Lower leg skin (tissue), 3 donors: ENCODE data around the gene NIFK.

Experiments used
- POLR2A ChIP-seq, 2 donors: fragments of 450-650 bp; IDR thresholded peaks; one replicate each; pipeline ENCODE4 v1.6.1; 2016 to 2017; ENCODE audit warnings: antibody characterized with exemption in 2 of 2, mild to moderate bottlenecking in 1 of 2, moderate library complexity in 1 of 2
- TF ChIP-seq, protein P1 (sequence below), 3 donors: fragments of 450-650 bp; IDR thresholded peaks; one replicate each; pipeline ENCODE4 v1.5.1; 2016; ENCODE audit warnings: antibody characterized with exemption in 3 of 3, mild to moderate bottlenecking in 3 of 3, moderate library complexity in 2 of 3

DNA sequence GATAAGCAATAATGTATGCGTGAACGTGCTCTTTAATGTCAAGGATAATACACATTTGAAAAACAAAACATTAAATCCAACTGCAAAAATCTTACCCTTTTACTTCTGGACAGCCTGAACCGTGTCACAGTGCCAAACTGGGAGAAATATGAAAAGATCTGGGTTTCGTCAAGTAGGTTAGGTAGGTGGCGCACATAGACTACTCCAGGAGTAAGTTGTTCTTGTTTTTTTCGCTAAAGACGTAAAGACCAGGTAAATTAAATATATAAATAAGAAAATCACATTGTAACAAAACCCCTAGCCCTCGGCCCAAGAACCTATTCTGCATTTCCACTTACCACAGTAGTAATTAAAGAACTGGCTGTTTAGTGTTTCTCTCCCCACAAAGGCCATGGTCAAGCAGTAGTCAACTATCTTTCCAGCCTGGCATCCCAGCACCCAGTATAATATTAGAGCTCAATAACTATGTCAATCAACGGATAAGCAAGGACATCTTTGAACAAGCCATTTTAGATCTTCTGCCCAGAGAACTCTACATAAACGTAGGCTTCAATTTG is 1.1 kb downstream of the NIFK start:
- TF ChIP-seq POLR2A (IDR thresholded peaks at IDR 0.05) = no peak
- TF ChIP-seq, protein P1, sequence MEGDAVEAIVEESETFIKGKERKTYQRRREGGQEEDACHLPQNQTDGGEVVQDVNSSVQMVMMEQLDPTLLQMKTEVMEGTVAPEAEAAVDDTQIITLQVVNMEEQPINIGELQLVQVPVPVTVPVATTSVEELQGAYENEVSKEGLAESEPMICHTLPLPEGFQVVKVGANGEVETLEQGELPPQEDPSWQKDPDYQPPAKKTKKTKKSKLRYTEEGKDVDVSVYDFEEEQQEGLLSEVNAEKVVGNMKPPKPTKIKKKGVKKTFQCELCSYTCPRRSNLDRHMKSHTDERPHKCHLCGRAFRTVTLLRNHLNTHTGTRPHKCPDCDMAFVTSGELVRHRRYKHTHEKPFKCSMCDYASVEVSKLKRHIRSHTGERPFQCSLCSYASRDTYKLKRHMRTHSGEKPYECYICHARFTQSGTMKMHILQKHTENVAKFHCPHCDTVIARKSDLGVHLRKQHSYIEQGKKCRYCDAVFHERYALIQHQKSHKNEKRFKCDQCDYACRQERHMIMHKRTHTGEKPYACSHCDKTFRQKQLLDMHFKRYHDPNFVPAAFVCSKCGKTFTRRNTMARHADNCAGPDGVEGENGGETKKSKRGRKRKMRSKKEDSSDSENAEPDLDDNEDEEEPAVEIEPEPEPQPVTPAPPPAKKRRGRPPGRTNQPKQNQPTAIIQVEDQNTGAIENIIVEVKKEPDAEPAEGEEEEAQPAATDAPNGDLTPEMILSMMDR (IDR thresholded peaks at IDR 0.05) = no peak
